ENCODE results near the gene LRWD1.
"Not testable (repeated sequence)": the region's sequence is repeated elsewhere in the genome, so short reads cannot be mapped to it uniquely, and the experiment has no call there.

GRCh38 chr7:102515889-102516288 lies 51.1 kb downstream of the LRWD1 start:
- TF ChIP-seq ZBED1 (IDR thresholded peaks at IDR 0.05); PRDM10 (IDR thresholded peaks at IDR 0.05; ENCODE audit: partially characterized antibody); UBTF (IDR thresholded peaks at IDR 0.05; ENCODE audit: borderline replicate concordance in 1 of 2, low read depth in 2 of 2, low read length in 2 of 2); ESRRA (IDR thresholded peaks at IDR 0.05; ENCODE audit: borderline replicate concordance, low read depth); CTCF (IDR thresholded peaks at IDR 0.05 in 2 of 3, conservative IDR thresholded peaks at IDR 0.05 in 1 of 3; ENCODE audit: insufficient read depth in 2 of 3, low read depth in 1 of 3, low read length in 3 of 3); TSHZ1 (CRISPR knock-in tag; IDR thresholded peaks at IDR 0.05); POLR2A (conservative IDR thresholded peaks at IDR 0.05); NFE2 (IDR thresholded peaks at IDR 0.05; ENCODE audit: low read depth); ETS1 (conservative IDR thresholded peaks at IDR 0.05; ENCODE audit: control insufficient read depth, low read depth, low read length); POLR2AphosphoS2 (IDR thresholded peaks at IDR 0.05; ENCODE audit: low read length): not testable (repeated sequence)

Data from K562 (cell line).